Duodenal mucosa (tissue), 2 donors: ENCODE data around the gene AAR2.

Experiments used
- H3K27ac ChIP-seq: one replicate; pipeline ENCODE4 v1.7.0; 2013; ENCODE audit warnings: low read depth, low read length
- H3K27me3 ChIP-seq, 2 donors: one replicate each; pipeline ENCODE4 v1.7.0; 2013; ENCODE audit warnings: low read length in 2 of 2, control low read depth in 1 of 2; ENCODE audit not compliant: insufficient read depth in 2 of 2, control insufficient read depth in 1 of 2
- H3K36me3 ChIP-seq, 2 donors: one replicate each; pipeline ENCODE4 v1.7.0; 2013; ENCODE audit warnings: low read length in 2 of 2, control low read depth in 1 of 2; ENCODE audit not compliant: insufficient read depth in 2 of 2, control insufficient read depth in 1 of 2
- H3K4me1 ChIP-seq, 2 donors: one replicate each; pipeline ENCODE4 v1.7.0; 2013; ENCODE audit warnings: low read length in 2 of 2, control low read depth in 1 of 2; ENCODE audit not compliant: insufficient read depth in 2 of 2, control insufficient read depth in 1 of 2
- H3K4me3 ChIP-seq, 2 donors: one replicate each; pipeline ENCODE4 v1.7.0; 2013; ENCODE audit warnings: low read length in 2 of 2, low read depth in 1 of 2
- H3K9ac ChIP-seq, 2 donors: one replicate each; pipeline ENCODE4 v1.7.0; 2013; ENCODE audit warnings: low read length in 2 of 2, low read depth in 1 of 2
- H3K9me3 ChIP-seq, 2 donors: one replicate each; pipeline ENCODE4 v1.7.0; 2013; ENCODE audit warnings: low read length in 2 of 2, control low read depth in 1 of 2; ENCODE audit not compliant: control insufficient read depth in 1 of 2

The AAR2 gene

DNA sequence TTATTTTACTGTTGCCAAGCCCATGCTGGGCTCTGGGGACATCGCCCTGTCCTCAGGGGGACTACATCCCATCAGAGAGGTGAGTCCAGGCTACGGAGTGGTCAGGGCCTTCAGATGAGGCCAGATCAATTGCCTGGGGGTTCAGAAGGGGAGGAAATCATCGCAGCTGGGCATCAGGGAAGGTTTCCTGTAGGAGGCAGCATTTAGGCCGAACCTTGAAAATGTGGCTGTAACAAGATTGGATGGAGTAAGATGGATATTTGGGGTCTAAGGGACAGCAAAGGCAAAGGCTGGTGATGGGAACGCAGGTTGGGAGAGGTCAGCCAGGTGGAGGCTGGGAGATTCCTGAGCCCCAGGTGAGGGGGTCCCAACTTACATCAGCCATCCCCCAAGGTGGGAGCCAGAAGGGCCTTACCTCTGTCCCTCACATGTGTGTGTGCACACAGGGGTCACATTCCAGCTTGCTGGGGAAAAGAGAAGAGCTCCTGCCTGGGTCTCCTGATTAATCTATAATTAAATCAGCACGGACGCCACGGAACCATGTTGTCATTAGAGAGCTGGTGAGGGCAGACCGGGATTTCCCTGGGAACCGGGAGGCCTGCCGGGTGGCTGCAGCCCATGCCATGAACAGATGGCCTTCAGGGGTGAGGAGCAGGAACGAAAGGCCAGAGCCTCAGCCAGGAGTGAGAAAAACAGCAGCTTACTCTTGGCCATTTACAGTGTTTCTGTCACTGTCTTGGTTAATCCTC is 39.3 kb downstream of the AAR2 start:
- no peaks in the 10 kb centered on the region for H3K9me3 ChIP-seq
- H3K36me3 ChIP-seq: no peaks in the 10 kb centered on the region
- H3K4me1 ChIP-seq: no peaks in the 10 kb centered on the region
- no peaks in the 10 kb centered on the region for H3K27me3 ChIP-seq
- H3K27ac ChIP-seq: no peak overlapping the region
- H3K4me3 ChIP-seq: no peak overlapping the region
- H3K9ac ChIP-seq: no peak overlapping the region

DNA sequence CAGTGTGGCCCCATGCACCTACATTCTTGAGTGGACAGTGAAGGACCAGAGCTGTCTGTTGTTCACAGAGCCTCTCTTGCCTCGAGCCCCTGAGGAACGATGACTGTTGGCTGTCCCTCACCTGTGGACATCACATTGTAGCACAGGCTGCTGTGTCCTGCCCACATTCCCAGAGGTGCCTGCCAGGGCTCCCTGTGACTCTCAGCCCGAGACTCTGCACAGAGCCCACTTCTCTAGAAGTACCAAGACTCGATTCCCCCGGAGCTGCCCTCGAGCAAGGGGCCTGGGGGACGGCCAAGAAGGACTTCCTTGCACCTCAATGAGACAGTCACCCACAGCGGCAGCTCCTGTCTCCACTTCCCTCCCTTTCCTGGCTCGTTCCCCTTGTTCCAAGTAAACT is 41.3 kb downstream of the AAR2 start:
- Histone ChIP-seq H3K9me3 (no peaks in the 10 kb centered on the region), H3K27me3 (no peaks in the 10 kb centered on the region), H3K36me3 (no peaks in the 10 kb centered on the region), H3K4me3 (no peak overlapping the region), H3K4me1 (no peaks in the 10 kb centered on the region), H3K27ac (no peak overlapping the region), H3K9ac (no peak overlapping the region)

DNA sequence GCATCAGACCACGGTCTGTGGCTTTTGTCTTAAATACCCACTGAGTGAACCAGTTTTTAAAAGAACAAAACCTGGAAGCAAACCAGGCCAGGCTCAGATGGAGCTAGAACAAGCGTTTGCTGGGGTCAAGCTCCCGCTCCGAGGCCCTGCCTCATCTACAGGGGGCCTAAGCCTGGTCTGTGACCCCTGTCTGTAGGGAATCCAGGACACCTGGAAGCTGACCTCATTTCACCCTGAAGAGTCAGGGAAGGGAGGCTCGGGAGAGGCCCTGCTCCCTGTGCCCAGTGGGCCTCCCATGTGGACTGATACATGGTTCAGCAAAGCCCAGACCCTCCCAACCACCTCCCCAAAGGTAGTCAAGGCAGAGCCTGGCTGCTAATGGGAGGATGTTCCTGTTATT is 43.1 kb downstream of the AAR2 start:
- H3K27me3 ChIP-seq: no peaks in the 10 kb centered on the region

DNA sequence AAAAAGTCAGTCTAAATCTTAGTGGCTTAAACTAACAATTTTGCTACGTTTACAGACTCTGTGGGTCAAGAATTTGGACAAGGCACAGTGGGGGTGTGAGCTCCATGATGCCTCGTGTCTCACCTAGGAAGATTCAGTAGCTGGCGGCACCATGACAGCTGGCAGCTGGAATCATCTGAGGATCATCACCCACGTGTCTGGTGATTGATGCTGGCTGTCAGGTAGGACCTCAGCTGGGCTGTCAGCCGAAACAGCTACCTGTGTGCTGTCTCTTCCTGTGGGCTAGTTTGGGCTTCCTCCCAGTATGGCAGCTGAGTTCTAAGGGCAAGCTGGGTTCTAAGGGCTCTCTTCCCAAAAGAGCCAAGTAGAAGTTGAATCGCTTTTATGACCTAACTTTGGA is 43.5 kb downstream of the AAR2 start:
- Histone ChIP-seq H3K36me3 (no peaks in the 10 kb centered on the region), H3K4me3 (no peak overlapping the region), H3K27me3 (no peaks in the 10 kb centered on the region), H3K9ac (no peak overlapping the region), H3K9me3 (no peaks in the 10 kb centered on the region), H3K27ac (no peak overlapping the region), H3K4me1 (no peaks in the 10 kb centered on the region)

More for the DNA sequence above, 43.1 kb downstream of the AAR2 start:
- H3K9ac ChIP-seq: no peak overlapping the region
- H3K9me3 ChIP-seq: no peaks in the 10 kb centered on the region
- no peak overlapping the region for H3K27ac ChIP-seq
- H3K36me3 ChIP-seq: no peaks in the 10 kb centered on the region
- H3K4me1 ChIP-seq: no peaks in the 10 kb centered on the region
- H3K4me3 ChIP-seq: no peak overlapping the region

DNA sequence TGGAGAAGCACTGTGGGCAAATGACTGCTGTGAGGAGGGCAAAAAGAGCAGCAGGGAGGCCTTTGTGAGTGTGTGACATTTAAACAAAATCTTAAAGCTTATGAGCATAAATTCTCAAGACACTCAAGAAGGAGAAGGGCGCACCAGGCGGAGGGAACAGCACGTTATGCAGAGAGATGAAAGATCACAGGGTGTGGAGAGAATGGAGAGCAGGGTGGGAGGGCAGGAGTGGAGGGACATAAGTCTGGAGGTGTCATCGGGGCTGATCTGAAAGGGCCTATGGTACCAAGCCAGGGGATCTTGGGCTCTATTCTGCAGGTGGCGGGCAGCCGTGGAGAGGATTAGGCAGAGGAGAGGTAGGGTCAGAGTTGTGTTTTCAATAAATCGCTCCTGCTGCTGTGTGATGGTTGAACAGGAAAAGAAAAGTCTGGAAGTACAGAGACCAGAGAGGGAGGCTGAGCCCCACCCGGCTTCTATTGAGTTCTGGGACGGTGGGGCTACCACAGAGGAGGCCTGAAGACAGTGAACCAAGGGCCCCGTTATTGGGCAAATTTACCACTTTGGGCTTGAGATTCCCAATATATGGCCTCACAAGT is 45.6 kb downstream of the AAR2 start:
- H3K27ac ChIP-seq: no peak overlapping the region
- no peaks in the 10 kb centered on the region for H3K9me3 ChIP-seq
- H3K4me1 ChIP-seq: no peaks in the 10 kb centered on the region
- no peak overlapping the region for H3K9ac ChIP-seq
- H3K4me3 ChIP-seq: no peak overlapping the region
- no peaks in the 10 kb centered on the region for H3K27me3 ChIP-seq
- no peaks in the 10 kb centered on the region for H3K36me3 ChIP-seq

DNA sequence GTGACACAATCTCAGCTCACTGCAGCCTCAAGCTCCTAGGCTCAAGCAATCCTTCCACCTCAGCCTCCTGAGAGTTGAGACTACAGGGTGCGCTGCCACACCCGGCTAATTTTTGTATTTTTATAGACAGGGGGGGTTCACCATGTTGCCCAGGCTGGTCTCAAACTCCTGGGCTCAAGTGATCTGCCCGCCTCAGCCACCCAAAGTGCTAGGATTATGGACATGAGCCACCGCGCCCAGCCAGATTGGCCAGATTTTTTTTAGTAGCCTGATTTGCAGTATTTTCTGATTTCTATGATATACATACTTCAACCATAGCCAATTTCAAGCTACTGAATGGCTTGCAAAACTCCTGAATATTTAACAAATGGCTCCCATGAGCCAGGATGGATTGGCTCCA is 48.5 kb downstream of the AAR2 start:
- Histone ChIP-seq H3K4me1 (no peaks in the 10 kb centered on the region), H3K4me3 (no peak overlapping the region), H3K27ac (no peak overlapping the region), H3K9me3 (no peaks in the 10 kb centered on the region), H3K36me3 (no peaks in the 10 kb centered on the region), H3K27me3 (no peaks in the 10 kb centered on the region), H3K9ac (no peak overlapping the region)

DNA sequence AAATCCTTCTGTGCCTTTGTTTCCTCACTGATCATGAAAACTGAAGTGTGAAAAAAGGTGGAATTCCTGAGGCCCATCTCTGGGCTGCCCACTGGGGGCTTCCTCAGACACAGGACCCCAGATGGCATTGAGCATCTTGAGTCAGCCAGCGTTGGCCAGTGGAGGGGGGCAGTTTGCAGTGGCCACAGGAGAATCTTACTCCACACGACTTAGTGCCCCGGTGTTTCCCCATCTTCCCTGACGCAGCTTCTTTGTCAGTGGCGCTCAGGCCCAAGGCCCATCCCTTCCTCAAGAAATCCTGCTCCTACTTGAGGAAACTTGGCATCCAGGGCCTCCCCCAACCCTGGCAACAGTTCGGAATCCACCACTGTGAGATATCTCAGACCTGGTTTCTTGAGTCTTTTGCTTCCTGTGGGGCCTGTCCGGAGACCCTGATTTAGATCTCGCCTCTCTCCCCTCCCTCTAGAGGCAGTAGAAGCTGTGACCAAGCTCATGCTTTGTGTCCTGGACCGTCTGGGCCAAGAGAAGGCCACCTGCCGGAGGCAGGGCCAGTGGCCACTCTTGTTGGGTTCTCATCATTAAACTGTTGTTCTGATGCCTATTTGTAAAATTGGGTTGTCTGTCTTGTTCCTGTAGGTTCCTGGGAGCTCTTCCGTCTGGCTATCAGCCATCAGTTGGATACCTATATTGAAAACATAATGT is 49.6 kb downstream of the AAR2 start:
- no peak overlapping the region for H3K4me3 ChIP-seq
- no peak overlapping the region for H3K27ac ChIP-seq
- no peak overlapping the region for H3K9ac ChIP-seq
- no peaks in the 10 kb centered on the region for H3K27me3 ChIP-seq
- H3K4me1 ChIP-seq: no peaks in the 10 kb centered on the region
- no peaks in the 10 kb centered on the region for H3K9me3 ChIP-seq
- no peaks in the 10 kb centered on the region for H3K36me3 ChIP-seq

DNA sequence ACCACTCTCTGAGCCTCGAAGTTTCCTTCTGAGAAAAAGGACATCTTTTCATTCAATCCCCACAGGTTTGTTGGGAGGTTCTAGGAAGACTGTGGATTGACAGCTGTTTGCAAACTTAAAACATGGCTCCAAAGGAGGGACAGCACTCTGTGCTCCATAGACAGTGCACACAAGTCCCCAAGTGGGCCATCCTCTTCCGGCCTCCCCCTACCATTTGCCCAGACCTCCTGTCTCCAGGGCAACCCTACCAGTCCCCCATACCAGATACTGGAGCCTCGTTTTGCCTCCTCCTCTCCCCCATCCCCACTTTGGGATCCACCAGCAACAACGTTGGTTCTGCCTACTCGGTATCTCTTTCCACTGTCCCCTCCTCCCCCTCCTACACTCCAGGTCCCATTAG is 61.4 kb downstream of the AAR2 start:
- Histone ChIP-seq H3K4me1 (no peaks in the 10 kb centered on the region), H3K27ac (no peak overlapping the region), H3K27me3 (peaks cover 15 to 16% of the 10 kb centered on the region in 2 donors), H3K9me3 (no peaks in the 10 kb centered on the region), H3K36me3 (no peaks in the 10 kb centered on the region), H3K9ac (no peak overlapping the region), H3K4me3 (no peak overlapping the region)

DNA sequence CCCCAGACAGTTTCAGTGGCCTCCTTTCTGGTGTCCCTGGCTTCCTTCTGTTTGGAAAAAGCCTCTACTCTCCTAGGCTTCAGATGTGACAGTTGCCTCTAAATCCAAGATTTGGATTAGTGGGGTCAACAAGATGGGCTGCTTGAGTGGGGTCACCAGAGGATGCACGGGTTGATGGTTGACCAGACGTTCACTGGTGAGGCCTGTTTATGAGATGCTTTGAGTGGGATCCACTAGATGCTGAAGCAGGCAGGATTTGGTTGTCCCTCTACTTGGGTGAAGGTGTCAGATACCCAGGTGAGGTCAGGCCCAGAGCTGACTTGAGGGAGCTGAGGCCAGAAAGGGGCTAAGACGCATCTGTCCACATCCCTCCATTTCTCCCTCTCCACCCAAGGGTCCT is 61.8 kb downstream of the AAR2 start:
- Histone ChIP-seq H3K36me3 (no peaks in the 10 kb centered on the region), H3K27me3 (peaks cover 18 to 19% of the 10 kb centered on the region in 2 donors), H3K9me3 (no peaks in the 10 kb centered on the region), H3K27ac (no peak overlapping the region), H3K4me1 (no peaks in the 10 kb centered on the region), H3K4me3 (no peak overlapping the region), H3K9ac (no peak overlapping the region)

DNA sequence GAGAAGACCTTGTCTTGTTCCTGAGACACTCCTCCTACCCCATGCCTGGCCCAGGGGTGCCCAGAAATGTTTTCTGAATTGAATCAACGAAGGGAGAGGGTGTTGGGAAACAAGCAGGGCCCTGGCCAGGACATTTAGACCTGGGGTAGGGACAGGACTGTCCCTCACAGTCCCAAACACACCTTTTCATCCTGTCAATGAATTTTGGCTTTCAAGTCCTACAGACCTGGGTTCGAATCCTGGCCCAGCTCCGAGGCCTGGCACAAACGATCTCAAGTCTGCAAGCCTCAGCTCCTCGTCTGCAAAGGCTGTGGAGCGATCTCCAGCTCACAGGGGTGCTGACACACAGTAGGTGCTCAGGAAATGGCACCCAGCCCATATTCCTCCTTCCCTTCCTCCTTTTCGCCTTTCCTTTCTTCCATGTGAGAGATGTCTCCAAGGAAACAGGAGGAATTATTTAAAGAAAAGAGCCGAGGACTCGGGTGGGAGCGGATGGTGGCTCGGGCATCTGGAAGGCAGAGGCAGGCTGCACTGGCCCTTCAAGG is 62.6 kb downstream of the AAR2 start:
- H3K27me3 ChIP-seq: peaks cover 26% of the 10 kb centered on the region in 2 donors
- H3K9ac ChIP-seq: no peak overlapping the region
- H3K4me1 ChIP-seq: no peaks in the 10 kb centered on the region
- H3K27ac ChIP-seq: no peak overlapping the region
- H3K9me3 ChIP-seq: no peaks in the 10 kb centered on the region
- no peaks in the 10 kb centered on the region for H3K36me3 ChIP-seq
- H3K4me3 ChIP-seq: no peak overlapping the region
